Measurements from ENCODE around the gene IL19. TPM values are rescaled to one million over a fixed set of nuclear protein-coding genes. Genes with fewer than 3 reads are reported as not detected.

The IL19 gene
- total RNA-seq, 2 experiments from 2014 or later, result not detected

DNA sequence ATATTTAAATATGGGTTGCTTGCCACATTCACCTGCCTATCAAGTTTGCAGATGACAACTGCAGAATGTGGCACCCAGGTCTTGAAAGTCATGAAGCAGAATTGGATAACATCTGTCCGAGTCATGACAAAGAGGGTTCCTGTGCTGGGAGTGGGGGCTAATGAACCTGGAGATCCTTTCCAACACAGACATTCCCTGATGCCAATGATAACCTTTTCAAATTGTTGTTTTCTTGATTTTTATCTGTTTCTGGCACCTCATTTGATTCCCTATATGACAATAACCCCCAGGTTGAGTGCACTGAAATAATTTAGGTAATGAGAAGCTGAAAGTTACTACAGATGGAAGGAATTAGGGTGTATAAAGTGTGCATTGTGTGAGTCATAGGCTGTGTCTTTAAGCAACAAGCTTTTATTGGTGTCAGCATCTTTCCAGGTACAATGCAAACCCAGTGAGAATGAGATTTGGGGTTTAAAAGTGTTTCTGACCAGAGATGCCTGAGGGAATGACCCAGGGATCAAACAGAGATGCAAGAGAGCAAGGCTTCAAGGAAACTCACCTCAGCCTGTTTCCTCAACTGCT is 33.7 kb downstream of the IL19 start:
- Mint-ChIP-seq H3K4me3 (no peak overlapping the region), H3K4me1 (ENCODE audit: low read depth) (peaks cover 67% of the 10 kb centered on the region), H3K9me3 (no peaks in the 10 kb centered on the region), H3K36me3 (ENCODE audit: low read depth) (no peaks in the 10 kb centered on the region), H3K27me3 (ENCODE audit: low read depth) (peaks cover 4% of the 10 kb centered on the region), H3K27ac (no peak overlapping the region)
- no peak for DNase-seq
- intact Hi-C loops (cut with micrococcal nuclease), result loop anchor here (5.0 kb wide), 3 partner anchors 212 to 752 kb away; partner anchors contain the start of genes IKBKE and RHEX
- CTCF ChIA-PET, result interaction anchor here (0.7 to 10.7 kb wide), 19 partner anchors 13 to 178 kb away, joined by 3 to 232 read pairs (median 5); partner anchors contain the start of genes IL10, IL19 and IL20

DNA sequence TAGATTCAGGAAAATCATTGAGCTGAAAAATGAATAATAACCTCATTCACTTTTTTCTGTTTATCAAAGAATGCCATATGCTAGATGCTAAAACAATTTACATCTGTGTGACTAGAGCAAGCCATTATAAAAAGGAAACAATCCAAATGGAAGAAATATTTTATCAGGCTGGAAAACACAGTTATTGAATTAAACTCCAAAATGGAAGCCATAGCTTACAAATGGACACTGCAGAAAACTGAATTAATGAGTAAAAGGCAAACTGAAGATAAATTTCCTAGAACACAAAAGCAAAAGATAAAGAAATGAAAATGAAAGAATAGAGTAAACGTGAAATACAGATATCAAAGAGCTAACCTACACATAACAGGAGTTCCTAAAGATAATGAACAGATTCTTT is 34.8 kb downstream of the IL19 start:
- peaks cover 1% of the 10 kb centered on the region for H3K27me3 Mint-ChIP-seq (ENCODE audit: low read depth)
- no peak overlapping the region for H3K4me3 Mint-ChIP-seq
- H3K36me3 Mint-ChIP-seq (ENCODE audit: low read depth), result no peaks in the 10 kb centered on the region
- no peak overlapping the region for H3K27ac Mint-ChIP-seq
- CTCF ChIA-PET, result interaction anchor here (0.7 to 10.7 kb wide), 13 partner anchors 10 to 170 kb away, joined by 3 to 232 read pairs (median 5); partner anchors contain the start of genes DYRK3, IL19 and IL20
- DNase-seq, result no peak
- H3K4me1 Mint-ChIP-seq (ENCODE audit: low read depth), result peaks cover 68% of the 10 kb centered on the region
- no peaks in the 10 kb centered on the region for H3K9me3 Mint-ChIP-seq
- intact Hi-C loops (cut with micrococcal nuclease), result loop anchor here (5.0 kb wide), 1 partner anchor 313 kb away; no protein-coding TSS in a partner anchor

DNA sequence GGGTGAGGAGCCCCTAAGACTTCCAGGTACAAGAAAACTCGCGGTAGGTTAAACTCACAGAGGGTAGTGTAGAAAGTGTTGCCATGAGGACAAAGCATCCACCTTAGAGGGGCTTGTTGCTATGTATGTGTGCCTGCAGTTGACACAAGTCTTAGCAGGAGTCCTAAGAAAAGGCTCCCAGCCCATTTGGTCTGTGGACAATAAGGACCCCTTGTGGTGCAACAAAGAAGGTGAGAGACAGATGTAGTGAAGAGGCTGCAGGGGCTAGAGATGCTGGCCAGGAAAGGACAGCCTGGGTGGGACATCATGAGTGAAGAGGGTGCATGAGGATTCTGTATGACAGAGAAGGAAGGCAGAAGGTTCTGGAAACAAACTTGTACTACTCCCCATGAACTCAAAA is 38.0 kb downstream of the IL19 start:
- H3K4me1 Mint-ChIP-seq (ENCODE audit: low read depth), result peaks cover 42% of the 10 kb centered on the region

DNA sequence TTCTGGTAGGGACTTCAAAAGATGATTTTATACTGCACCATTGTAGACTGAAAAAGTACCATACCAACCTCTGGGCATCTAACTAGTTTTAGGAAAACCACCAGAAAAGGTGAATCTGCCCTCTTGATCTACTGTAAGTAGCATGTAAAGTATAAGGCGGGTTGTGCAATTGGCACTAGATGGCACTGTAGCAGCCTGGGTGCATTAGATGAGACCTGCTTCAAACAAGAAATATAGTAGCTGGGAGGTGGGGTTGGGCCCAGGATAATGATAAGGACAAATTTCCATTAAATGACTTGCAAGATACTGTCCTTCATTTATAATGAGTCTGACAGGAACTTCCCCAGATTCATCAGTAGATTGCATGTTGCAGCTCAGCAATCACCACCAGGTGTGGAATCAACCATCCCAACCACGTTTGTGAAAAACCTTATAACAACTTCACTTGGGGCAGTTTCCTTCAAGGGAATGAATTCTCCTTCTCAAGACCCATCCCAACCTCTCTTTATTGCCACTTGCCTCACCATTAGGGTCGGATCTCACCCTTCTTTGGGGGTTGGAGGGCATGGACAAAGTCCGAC is 39.0 kb downstream of the IL19 start:
- H3K36me3 Mint-ChIP-seq (ENCODE audit: low read depth), result peaks cover 2% of the 10 kb centered on the region
- DNase-seq, result peak; percentile 75
- H3K27ac Mint-ChIP-seq, result no peak overlapping the region
- no peak overlapping the region for H3K4me3 Mint-ChIP-seq
- CTCF ChIA-PET, result interaction anchor here (0.6 to 10.7 kb wide), 48 partner anchors 9 to 319 kb away, joined by 3 to 232 read pairs (median 6); partner anchors contain the start of genes DYRK3 and IL19
- intact Hi-C loops (cut with micrococcal nuclease), result loop anchor here (1.0 to 5.0 kb wide), 6 partner anchors 55 to 689 kb away; partner anchors contain the start of gene IL20
- peaks cover 36% of the 10 kb centered on the region for H3K4me1 Mint-ChIP-seq (ENCODE audit: low read depth)
- H3K9me3 Mint-ChIP-seq, result peaks cover 6% of the 10 kb centered on the region
- H3K27me3 Mint-ChIP-seq (ENCODE audit: low read depth), result no peaks in the 10 kb centered on the region

More for the DNA sequence above, 38.0 kb downstream of the IL19 start:
- DNase-seq, result peak; percentile 70
- CTCF ChIA-PET, result interaction anchor here (0.8 to 10.7 kb wide), 35 partner anchors 10 to 174 kb away, joined by 3 to 232 read pairs (median 7); partner anchors contain the start of genes DYRK3, IL10 and IL19
- no peak overlapping the region for H3K4me3 Mint-ChIP-seq
- H3K36me3 Mint-ChIP-seq (ENCODE audit: low read depth), result peaks cover 2% of the 10 kb centered on the region
- no peak overlapping the region for H3K27ac Mint-ChIP-seq
- H3K27me3 Mint-ChIP-seq (ENCODE audit: low read depth), result no peaks in the 10 kb centered on the region
- intact Hi-C loops (cut with micrococcal nuclease), result loop anchor here (1.0 to 5.0 kb wide), 11 partner anchors 56 to 690 kb away; partner anchors contain the start of gene IL20
- peaks cover 6% of the 10 kb centered on the region for H3K9me3 Mint-ChIP-seq

DNA sequence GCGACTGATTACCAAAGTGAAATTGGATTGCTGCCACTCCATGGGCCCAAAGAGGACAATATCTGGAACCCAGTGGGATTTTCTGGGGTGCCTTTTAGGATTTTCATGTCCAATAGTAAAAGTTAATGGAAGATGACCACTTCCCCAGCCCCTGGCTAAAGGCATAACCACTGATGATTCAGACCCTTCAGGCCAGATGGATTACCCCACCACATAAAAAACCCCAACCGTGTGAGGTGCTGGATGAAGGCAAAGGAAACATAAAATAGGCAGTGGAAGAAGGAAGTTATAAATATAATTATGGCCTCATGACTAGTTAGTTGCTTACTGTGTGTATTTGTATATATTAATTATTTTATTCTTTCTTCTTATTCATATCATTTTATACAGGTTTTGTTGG is 41.9 kb downstream of the IL19 start:
- H3K4me1 Mint-ChIP-seq (ENCODE audit: low read depth), result peaks cover 36% of the 10 kb centered on the region
- H3K4me3 Mint-ChIP-seq, result no peak overlapping the region
- H3K27ac Mint-ChIP-seq, result no peak overlapping the region
- H3K27me3 Mint-ChIP-seq (ENCODE audit: low read depth), result no peaks in the 10 kb centered on the region
- H3K36me3 Mint-ChIP-seq (ENCODE audit: low read depth), result peaks cover 2% of the 10 kb centered on the region
- CTCF ChIA-PET, result interaction anchor here (1.6 to 10.7 kb wide), 4 partner anchors 78 to 119 kb away, joined by 3 to 232 read pairs (median 136); no protein-coding TSS in a partner anchor
- no peak for DNase-seq
- H3K9me3 Mint-ChIP-seq, result peaks cover 6% of the 10 kb centered on the region
- intact Hi-C loops (cut with micrococcal nuclease), result no loop called here

DNA sequence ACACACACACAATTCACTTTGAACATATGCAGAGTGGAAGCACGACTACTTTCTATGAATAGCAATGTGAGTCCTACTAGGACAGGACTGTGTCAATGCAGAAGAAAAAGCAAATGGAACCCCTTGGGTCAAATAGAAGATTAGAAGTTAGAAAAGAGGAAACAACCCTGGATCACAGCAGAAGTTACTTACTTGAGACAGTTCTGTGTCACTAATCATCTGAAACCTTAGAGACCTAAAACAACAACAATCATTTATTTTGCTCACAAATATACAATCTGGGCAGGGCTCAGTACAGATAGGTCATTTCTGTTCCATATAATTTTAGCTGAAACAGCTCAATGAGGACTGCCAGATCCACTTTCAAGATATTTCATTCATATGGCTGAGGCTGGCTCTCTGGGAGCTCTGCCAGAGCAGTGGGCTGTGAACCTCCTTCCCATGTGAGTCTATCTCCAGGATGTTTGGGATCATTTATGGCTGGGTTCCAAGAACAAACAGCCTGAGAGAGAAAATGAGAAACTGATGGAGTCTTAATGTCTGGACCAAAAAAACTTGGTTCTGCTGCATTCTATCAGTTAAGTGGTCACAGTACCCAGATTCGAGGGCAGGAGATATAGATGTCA is 44.3 kb downstream of the IL19 start:
- DNase-seq, result no peak
- no peak overlapping the region for H3K4me3 Mint-ChIP-seq
- H3K36me3 Mint-ChIP-seq (ENCODE audit: low read depth), result peaks cover 2% of the 10 kb centered on the region
- intact Hi-C loops (cut with micrococcal nuclease), result no loop called here
- no peak overlapping the region for H3K27ac Mint-ChIP-seq
- H3K4me1 Mint-ChIP-seq (ENCODE audit: low read depth), result peaks cover 21% of the 10 kb centered on the region
- peaks cover 6% of the 10 kb centered on the region for H3K9me3 Mint-ChIP-seq
- CTCF ChIA-PET, result interaction anchor here (2.2 kb wide), 1 partner anchor 96 kb away, joined by 9 read pairs; no protein-coding TSS in a partner anchor
- no peaks in the 10 kb centered on the region for H3K27me3 Mint-ChIP-seq (ENCODE audit: low read depth)

DNA sequence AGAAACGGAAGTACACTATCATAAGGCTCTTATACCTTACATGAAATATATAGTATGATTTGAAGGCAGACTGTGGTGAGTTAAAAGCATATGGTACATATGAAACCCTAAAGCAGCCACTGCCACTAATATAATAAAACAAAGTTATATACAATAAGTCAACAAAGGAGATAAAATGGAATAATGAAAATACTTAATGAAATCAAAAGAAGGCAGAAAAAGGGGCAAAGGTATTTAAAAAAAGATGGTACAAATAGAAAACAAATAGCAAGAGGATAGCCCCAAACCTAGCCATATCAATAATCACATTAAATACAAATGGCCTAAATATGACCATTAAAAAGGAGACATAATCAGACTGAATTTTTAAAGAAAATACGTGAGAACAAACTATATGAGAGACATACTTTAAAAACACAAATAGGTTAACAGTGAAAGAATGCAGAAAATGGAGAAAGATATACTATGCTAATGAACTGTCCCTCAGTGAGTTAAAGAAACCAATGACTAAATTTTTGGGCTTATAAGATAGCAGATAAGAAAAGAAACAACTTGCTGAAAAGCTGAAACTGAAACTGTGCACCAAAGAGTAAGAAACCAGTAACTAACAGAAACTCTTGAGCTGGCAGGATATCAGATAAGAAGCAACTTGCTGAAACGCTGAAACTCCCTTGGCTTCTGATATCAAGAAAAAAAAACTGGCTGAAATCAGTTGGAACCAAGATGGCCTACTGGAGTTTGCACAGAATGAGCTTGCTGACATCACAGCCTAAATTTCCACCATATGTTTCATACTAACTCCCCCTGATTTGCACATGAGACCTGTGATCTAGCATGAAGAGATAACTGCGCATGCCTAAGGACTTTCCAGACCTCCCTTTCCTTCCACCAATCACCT is 46.1 kb downstream of the IL19 start:
- H3K27ac Mint-ChIP-seq, result peak overlapping the region; percentile 80
- CTCF ChIA-PET, result interaction anchor here (0.6 to 3.1 kb wide), 14 partner anchors 11 to 546 kb away, joined by 3 to 20 read pairs (median 4); no protein-coding TSS in a partner anchor
- no peaks in the 10 kb centered on the region for H3K27me3 Mint-ChIP-seq (ENCODE audit: low read depth)
- H3K9me3 Mint-ChIP-seq, result peaks cover 6% of the 10 kb centered on the region
- H3K4me1 Mint-ChIP-seq (ENCODE audit: low read depth), result peaks cover 21% of the 10 kb centered on the region
- intact Hi-C loops (cut with micrococcal nuclease), result loop anchor here (1.0 to 2.0 kb wide), 5 partner anchors 11 to 81 kb away; partner anchors contain the start of genes IL20 and IL24
- DNase-seq, result peak; percentile 56
- no peak overlapping the region for H3K4me3 Mint-ChIP-seq
- peaks cover 2% of the 10 kb centered on the region for H3K36me3 Mint-ChIP-seq (ENCODE audit: low read depth)

DNA sequence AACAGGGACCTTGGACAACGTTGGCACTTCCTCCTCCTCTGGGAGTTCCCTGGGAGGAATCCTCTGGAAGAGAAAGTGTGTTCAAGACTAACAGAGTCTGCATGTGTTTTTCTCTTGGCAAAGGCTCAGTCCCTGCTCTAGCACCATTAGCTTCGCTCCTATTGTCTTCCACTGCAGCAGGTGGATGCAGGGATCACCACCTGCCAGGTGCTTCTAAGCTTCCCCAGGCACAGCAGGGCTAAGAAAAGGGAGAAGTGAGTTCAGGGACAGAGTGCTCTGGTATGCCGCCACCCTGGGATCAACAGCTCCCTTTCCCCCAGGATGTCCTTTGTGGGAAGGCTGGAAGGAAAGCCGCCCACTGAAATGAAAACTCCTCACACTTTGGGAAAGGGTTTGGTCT is 50.9 kb downstream of the IL19 start:
- CTCF ChIA-PET, result interaction anchor here (0.9 kb wide), 1 partner anchor 11 kb away, joined by 3 read pairs; no protein-coding TSS in a partner anchor
- H3K36me3 Mint-ChIP-seq (ENCODE audit: low read depth), result no peaks in the 10 kb centered on the region
- H3K27me3 Mint-ChIP-seq (ENCODE audit: low read depth), result no peaks in the 10 kb centered on the region
- H3K27ac Mint-ChIP-seq, result no peak overlapping the region
- H3K9me3 Mint-ChIP-seq, result no peaks in the 10 kb centered on the region
- DNase-seq, result no peak
- no peak overlapping the region for H3K4me3 Mint-ChIP-seq
- peaks cover 20% of the 10 kb centered on the region for H3K4me1 Mint-ChIP-seq (ENCODE audit: low read depth)
- intact Hi-C loops (cut with micrococcal nuclease), result no loop called here

DNA sequence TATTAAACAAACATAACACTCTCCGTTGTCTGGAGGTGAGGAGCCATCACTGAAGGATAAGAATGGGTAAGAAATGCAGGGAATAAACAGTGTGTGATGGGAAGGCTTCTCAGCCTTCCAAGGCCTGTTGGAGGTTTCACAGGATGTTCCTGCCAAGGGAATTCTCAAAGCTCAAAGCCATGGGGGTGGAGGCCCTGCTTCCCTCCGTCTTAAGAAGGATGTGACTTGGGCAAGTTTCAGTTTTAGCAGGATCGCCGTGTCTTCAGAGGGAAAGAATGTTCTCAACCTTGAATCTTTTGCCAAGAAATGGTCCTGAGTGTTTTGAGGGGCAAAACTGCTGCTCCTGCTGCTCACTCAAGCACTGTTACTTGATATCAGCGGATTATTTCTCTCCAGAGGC is 53.2 kb downstream of the IL19 start:
- intact Hi-C loops (cut with micrococcal nuclease), result no loop called here

DNA sequence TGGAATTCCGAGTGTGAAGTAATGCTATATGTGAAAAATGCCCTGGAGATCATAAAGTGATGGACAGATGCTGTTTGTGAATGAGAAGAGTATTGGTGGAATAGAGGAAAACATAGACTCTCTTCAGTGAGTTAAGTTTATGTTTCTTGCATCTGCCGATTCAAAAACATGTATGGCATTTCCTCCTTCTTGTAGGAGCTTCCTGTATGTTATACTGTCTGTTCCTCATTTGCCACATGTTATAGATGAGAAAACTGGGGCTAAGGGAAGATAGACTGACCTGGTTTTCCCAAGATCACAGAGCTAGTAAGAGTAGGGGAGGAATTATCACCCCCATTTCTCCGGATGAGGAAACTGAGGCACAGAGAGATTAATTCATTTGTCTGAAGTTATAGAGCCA is 53.8 kb downstream of the IL19 start:
- Mint-ChIP-seq H3K36me3 (ENCODE audit: low read depth) (no peaks in the 10 kb centered on the region), H3K4me3 (no peak overlapping the region), H3K27ac (no peak overlapping the region), H3K4me1 (ENCODE audit: low read depth) (peaks cover 16% of the 10 kb centered on the region), H3K9me3 (no peaks in the 10 kb centered on the region), H3K27me3 (ENCODE audit: low read depth) (no peaks in the 10 kb centered on the region)
- intact Hi-C loops (cut with micrococcal nuclease), result no loop called here
- DNase-seq, result no peak
- CTCF ChIA-PET, result interaction anchor here (1.0 kb wide), 1 partner anchor 345 kb away, joined by 3 read pairs; no protein-coding TSS in a partner anchor

More for the DNA sequence above, 53.2 kb downstream of the IL19 start:
- H3K4me3 Mint-ChIP-seq, result no peak overlapping the region
- H3K9me3 Mint-ChIP-seq, result no peaks in the 10 kb centered on the region
- CTCF ChIA-PET, result interaction anchor here (1.0 kb wide), 1 partner anchor 344 kb away, joined by 3 read pairs; no protein-coding TSS in a partner anchor
- H3K27me3 Mint-ChIP-seq (ENCODE audit: low read depth), result no peaks in the 10 kb centered on the region
- no peaks in the 10 kb centered on the region for H3K36me3 Mint-ChIP-seq (ENCODE audit: low read depth)
- DNase-seq, result no peak
- peaks cover 10% of the 10 kb centered on the region for H3K4me1 Mint-ChIP-seq (ENCODE audit: low read depth)
- H3K27ac Mint-ChIP-seq, result no peak overlapping the region

DNA sequence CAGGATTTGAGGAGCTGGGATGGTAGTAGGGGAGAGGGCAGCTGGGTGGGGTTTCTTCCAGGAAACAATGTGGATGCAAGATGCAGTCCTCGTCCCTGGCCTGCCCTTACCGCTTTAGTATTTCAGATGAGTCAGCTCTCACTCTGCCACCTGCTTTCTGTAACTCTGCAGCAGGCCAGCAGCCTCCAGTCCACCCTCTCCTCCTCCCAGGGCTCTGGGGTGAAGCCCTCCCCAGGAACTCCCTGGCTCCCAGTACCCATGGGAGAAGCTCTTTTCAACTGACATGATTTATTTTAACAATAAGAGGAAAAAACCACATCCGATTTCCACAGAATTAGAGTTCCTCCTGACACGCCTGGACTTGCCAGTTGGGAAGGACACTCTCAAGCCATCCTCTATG is 55.8 kb downstream of the IL19 start:
- CTCF ChIA-PET, result interaction anchor here (0.6 to 1.9 kb wide), 6 partner anchors 17 to 101 kb away, joined by 3 to 7 read pairs (median 4); no protein-coding TSS in a partner anchor
- DNase-seq, result no peak
- Mint-ChIP-seq H3K9me3 (no peaks in the 10 kb centered on the region), H3K4me3 (no peak overlapping the region), H3K27me3 (ENCODE audit: low read depth) (no peaks in the 10 kb centered on the region), H3K36me3 (ENCODE audit: low read depth) (no peaks in the 10 kb centered on the region), H3K4me1 (ENCODE audit: low read depth) (peaks cover 26% of the 10 kb centered on the region), H3K27ac (no peak overlapping the region)
- intact Hi-C loops (cut with micrococcal nuclease), result no loop called here
